HEK293 (cell line): Measurements from ENCODE around the gene BCL2.

Experiments used
- CTCF ChIA-PET: fragments of 350-600 bp; formaldehyde crosslinking; extraction: SDS; loops from one replicate; lab custom pipeline; 2021; ENCODE audit warnings: antibody characterized with exemption; lab: Yijun Ruan, JAX
- POLR2A ChIA-PET: fragments of 300-600 bp; formaldehyde crosslinking; extraction: SDS; loops from one replicate; lab custom pipeline; 2020; ENCODE audit warnings: antibody characterized with exemption, inconsistent platforms; lab: Yijun Ruan, JAX
- H3K27ac ChIP-seq: fragments of 200-500 bp; sonication (Bioruptor generic); 2 replicates; pipeline ENCODE4 v1.5.1; 2014; ENCODE audit warnings: low read depth, low read length, control low read depth, inconsistent platforms; ENCODE audit errors: extremely low read depth
- H3K36me3 ChIP-seq, 2 experiments: fragments of 200-500 bp in 1 of 2; sonication (Bioruptor generic) in 1 of 2; 1 replicate in 1 of 2; 2 replicates in 1 of 2; pipeline ENCODE4 v1.5.1; 2014 to 2017; ENCODE audit warnings: inconsistent platforms in 2 of 2, low read length in 2 of 2; ENCODE audit not compliant: control insufficient read depth in 2 of 2, insufficient read depth in 1 of 2
- H3K4me1 ChIP-seq: fragments of 200-500 bp; sonication (Bioruptor generic); 2 replicates; pipeline ENCODE4 v1.5.1; 2014; ENCODE audit warnings: mild to moderate bottlenecking, low read length, inconsistent platforms; ENCODE audit not compliant: control insufficient read depth, insufficient read depth
- H3K4me3 ChIP-seq: 2 replicates; pipeline ENCODE4 v1.5.1; 2011; ENCODE audit warnings: low read depth, mild to moderate bottlenecking, control low read depth, low read length, moderate library complexity
- H3K9me3 ChIP-seq: fragments of 200-500 bp; sonication (Bioruptor generic); 2 replicates; pipeline ENCODE4 v1.5.1; 2014; ENCODE audit warnings: low read depth, low read length, inconsistent platforms; ENCODE audit not compliant: control insufficient read depth, insufficient read depth
- YY2 ChIP-seq: fragments of 450-650 bp; formaldehyde crosslinking; IDR thresholded peaks from 2 replicates; pipeline ENCODE4 v1.5.1; 2016; ENCODE audit warnings: missing biosample characterization, missing genetic modification characterization
- ZBTB1 ChIP-seq: fragments of 450-650 bp; formaldehyde crosslinking; IDR thresholded peaks from 2 replicates; pipeline ENCODE4 v1.5.1; 2016; ENCODE audit warnings: missing biosample characterization, missing genetic modification characterization
- ZBTB8A ChIP-seq: fragments of 450-650 bp; formaldehyde crosslinking; IDR thresholded peaks from 2 replicates; pipeline ENCODE4 v1.5.1; 2016; ENCODE audit warnings: missing biosample characterization, missing genetic modification characterization
- ZEB2 ChIP-seq: fragments of 450-650 bp; formaldehyde crosslinking; IDR thresholded peaks from 2 replicates; pipeline ENCODE4 v1.5.1; 2016; ENCODE audit warnings: missing biosample characterization, missing genetic modification characterization
- ZFHX2 ChIP-seq: fragments of 450-650 bp; formaldehyde crosslinking; conservative IDR thresholded peaks from 2 replicates; pipeline ENCODE4 v1.5.1; 2016; ENCODE audit warnings: missing biosample characterization, missing genetic modification characterization
- ZNF121 ChIP-seq: fragments of 450-650 bp; formaldehyde crosslinking; IDR thresholded peaks from 2 replicates; pipeline ENCODE4 v1.5.1; 2016; ENCODE audit warnings: missing biosample characterization, missing genetic modification characterization
- ZNF138 ChIP-seq: fragments of 450-650 bp; formaldehyde crosslinking; IDR thresholded peaks from 2 replicates; pipeline ENCODE4 v1.5.1; 2016; ENCODE audit warnings: missing biosample characterization, missing genetic modification characterization, borderline replicate concordance
- ZNF174 ChIP-seq: fragments of 450-650 bp; formaldehyde crosslinking; IDR thresholded peaks from 2 replicates; pipeline ENCODE4 v1.5.0; 2017; ENCODE audit warnings: missing biosample characterization, mild to moderate bottlenecking, missing genetic modification characterization
- ZNF274 ChIP-seq, 2 experiments: fragments of 200-500 bp in 1 of 2; fragments of 450-650 bp in 1 of 2; sonication (Bioruptor generic) in 1 of 2; formaldehyde crosslinking in 1 of 2; IDR thresholded peaks; 2 replicates each; pipeline versions ENCODE4 v1.5.1 to v1.6.1; 2014 to 2016; ENCODE audit warnings: borderline replicate concordance in 1 of 2, inconsistent platforms in 1 of 2, low read length in 1 of 2, missing biosample characterization in 1 of 2, missing genetic modification characterization in 1 of 2
- ZNF292 ChIP-seq: fragments of 450-650 bp; formaldehyde crosslinking; IDR thresholded peaks from 2 replicates; pipeline ENCODE4 v1.5.1; 2016; ENCODE audit warnings: low read depth, missing biosample characterization, missing genetic modification characterization, borderline replicate concordance
- ZNF571 ChIP-seq: fragments of 450-650 bp; formaldehyde crosslinking; IDR thresholded peaks from 2 replicates; pipeline ENCODE4 v1.5.0; 2017; ENCODE audit warnings: missing biosample characterization, missing genetic modification characterization
- ZNF701 ChIP-seq: fragments of 450-650 bp; formaldehyde crosslinking; IDR thresholded peaks from 2 replicates; pipeline ENCODE4 v1.5.1; 2016; ENCODE audit warnings: missing biosample characterization, missing genetic modification characterization
- ZNF777 ChIP-seq: fragments of 450-650 bp; formaldehyde crosslinking; IDR thresholded peaks from 2 replicates; pipeline ENCODE4 v1.5.1; 2017; ENCODE audit warnings: missing biosample characterization, missing genetic modification characterization, borderline replicate concordance
- ZNF791 ChIP-seq: fragments of 450-650 bp; formaldehyde crosslinking; IDR thresholded peaks from 2 replicates; pipeline ENCODE4 v1.5.1; 2016; ENCODE audit warnings: missing biosample characterization, missing genetic modification characterization
- TF ChIP-seq, protein P1 (sequence below): sonication (generic); formaldehyde crosslinking; IDR thresholded peaks from 2 replicates; pipeline ENCODE4 v1.8.1; 2022; ENCODE audit warnings: mild to moderate bottlenecking, moderate library complexity, missing genetic modification reagents
- TF ChIP-seq, protein P2 (sequence below): fragments of 450-650 bp; formaldehyde crosslinking; IDR thresholded peaks from 2 replicates; pipeline ENCODE4 v1.5.1; 2016; ENCODE audit warnings: missing biosample characterization, missing genetic modification characterization
- TF ChIP-seq, protein P3 (sequence below): fragments of 450-650 bp; formaldehyde crosslinking; IDR thresholded peaks from 2 replicates; pipeline ENCODE4 v1.5.1; 2016; ENCODE audit warnings: missing biosample characterization, missing genetic modification characterization
- TF ChIP-seq, protein P4 (sequence below): fragments of 450-650 bp; IDR thresholded peaks from 2 replicates; pipeline ENCODE4 v1.5.1; 2018; ENCODE audit warnings: missing biosample characterization, mild to moderate bottlenecking, missing genetic modification characterization
- TF ChIP-seq, protein P5 (sequence below): fragments of 450-650 bp; formaldehyde crosslinking; IDR thresholded peaks from 2 replicates; pipeline ENCODE4 v1.5.1; 2016; ENCODE audit warnings: missing biosample characterization, missing genetic modification characterization
- TF ChIP-seq, protein P6 (sequence below): fragments of 450-650 bp; formaldehyde crosslinking; IDR thresholded peaks from 2 replicates; pipeline ENCODE4 v1.5.1; 2016; ENCODE audit warnings: missing biosample characterization, missing genetic modification characterization
- TF ChIP-seq, protein P7 (sequence below): fragments of 450-650 bp; formaldehyde crosslinking; IDR thresholded peaks from 2 replicates; pipeline ENCODE4 v1.5.1; 2017; ENCODE audit warnings: missing biosample characterization, missing genetic modification characterization

BCL2 gene

DNA sequence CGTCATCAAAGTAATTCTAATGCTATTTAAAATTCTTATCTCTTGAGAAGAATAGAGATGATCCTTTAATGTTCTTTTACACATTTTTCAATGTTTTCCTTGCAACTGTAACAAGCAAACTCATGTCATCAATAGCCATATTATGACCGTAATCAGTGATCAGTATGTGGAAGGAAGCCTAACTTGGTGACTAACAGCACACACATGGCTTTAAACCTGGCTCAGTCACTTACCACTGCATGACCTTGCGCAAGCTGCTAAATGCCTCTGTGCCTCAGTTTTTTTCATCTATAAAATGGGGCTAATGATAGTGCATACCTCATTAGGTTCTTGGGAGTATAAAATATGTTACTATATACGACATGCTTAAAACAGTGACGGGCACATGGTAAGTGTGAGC lies 149.7 kb downstream of the BCL2 start:
- TF ChIP-seq ZNF777 (no peak), ZNF274 (IDR thresholded peaks at IDR 0.05; ENCODE audit: low read length) (no peak), ZNF274 (tag by site-specific recombination; IDR thresholded peaks at IDR 0.05; ENCODE audit: borderline replicate concordance) (no peak), ZNF791 (tag by site-specific recombination) (no peak), YY2 (tag by site-specific recombination) (no peak), ZBTB1 (tag by site-specific recombination) (no peak), ZEB2 (no peak), ZFHX2 (no peak), ZNF138 (no peak), ZNF121 (tag by site-specific recombination) (no peak)
- TF ChIP-seq, protein P1, sequence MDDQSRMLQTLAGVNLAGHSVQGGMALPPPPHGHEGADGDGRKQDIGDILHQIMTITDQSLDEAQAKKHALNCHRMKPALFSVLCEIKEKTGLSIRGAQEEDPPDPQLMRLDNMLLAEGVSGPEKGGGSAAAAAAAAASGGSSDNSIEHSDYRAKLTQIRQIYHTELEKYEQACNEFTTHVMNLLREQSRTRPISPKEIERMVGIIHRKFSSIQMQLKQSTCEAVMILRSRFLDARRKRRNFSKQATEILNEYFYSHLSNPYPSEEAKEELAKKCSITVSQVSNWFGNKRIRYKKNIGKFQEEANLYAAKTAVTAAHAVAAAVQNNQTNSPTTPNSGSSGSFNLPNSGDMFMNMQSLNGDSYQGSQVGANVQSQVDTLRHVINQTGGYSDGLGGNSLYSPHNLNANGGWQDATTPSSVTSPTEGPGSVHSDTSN: no peak
- TF ChIP-seq, protein P2, sequence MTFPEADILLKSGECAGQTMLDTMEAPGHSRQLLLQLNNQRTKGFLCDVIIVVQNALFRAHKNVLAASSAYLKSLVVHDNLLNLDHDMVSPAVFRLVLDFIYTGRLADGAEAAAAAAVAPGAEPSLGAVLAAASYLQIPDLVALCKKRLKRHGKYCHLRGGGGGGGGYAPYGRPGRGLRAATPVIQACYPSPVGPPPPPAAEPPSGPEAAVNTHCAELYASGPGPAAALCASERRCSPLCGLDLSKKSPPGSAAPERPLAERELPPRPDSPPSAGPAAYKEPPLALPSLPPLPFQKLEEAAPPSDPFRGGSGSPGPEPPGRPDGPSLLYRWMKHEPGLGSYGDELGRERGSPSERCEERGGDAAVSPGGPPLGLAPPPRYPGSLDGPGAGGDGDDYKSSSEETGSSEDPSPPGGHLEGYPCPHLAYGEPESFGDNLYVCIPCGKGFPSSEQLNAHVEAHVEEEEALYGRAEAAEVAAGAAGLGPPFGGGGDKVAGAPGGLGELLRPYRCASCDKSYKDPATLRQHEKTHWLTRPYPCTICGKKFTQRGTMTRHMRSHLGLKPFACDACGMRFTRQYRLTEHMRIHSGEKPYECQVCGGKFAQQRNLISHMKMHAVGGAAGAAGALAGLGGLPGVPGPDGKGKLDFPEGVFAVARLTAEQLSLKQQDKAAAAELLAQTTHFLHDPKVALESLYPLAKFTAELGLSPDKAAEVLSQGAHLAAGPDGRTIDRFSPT (tag by site-specific recombination): no peak
- no peak overlapping the region for H3K4me3 ChIP-seq
- POLR2A ChIA-PET: no interaction called here
- H3K9me3 ChIP-seq: no peaks in the 10 kb centered on the region; the same call in 1 of the 2 replicates
- H3K4me1 ChIP-seq: no peaks in the 10 kb centered on the region
- H3K27ac ChIP-seq: no peak overlapping the region
- no peaks in the 10 kb centered on the region for H3K36me3 ChIP-seq
- CTCF ChIA-PET: no interaction called here

DNA sequence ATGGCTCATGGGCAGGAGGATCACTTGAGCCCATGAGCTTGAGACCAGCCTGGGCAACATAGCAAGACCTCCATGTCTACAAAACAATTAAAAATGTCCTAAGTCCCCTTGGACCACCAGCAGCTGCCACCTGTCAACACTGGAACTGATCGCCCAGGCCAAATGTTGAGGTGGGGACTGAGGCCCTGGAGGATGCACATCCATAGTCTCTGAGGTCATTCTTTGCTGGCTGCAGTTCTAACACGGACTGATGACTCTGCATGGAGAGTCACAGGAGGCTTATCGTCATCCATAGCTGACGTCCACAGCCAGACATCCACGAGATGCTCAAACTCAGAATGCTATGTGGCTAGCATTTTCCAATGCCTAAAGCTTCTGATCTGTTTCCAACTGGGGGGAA lies 151.3 kb downstream of the BCL2 start:
- no peaks in the 10 kb centered on the region for H3K36me3 ChIP-seq
- H3K4me3 ChIP-seq: no peak overlapping the region
- CTCF ChIA-PET: interaction anchor here (0.5 to 0.7 kb wide), 2 partner anchors 134 to 149 kb away, joined by 4 read pairs; no protein-coding TSS in a partner anchor
- H3K4me1 ChIP-seq: no peaks in the 10 kb centered on the region
- no peak overlapping the region for H3K27ac ChIP-seq
- no peaks in the 10 kb centered on the region for H3K9me3 ChIP-seq
- POLR2A ChIA-PET: no interaction called here
- TF ChIP-seq, protein P3, sequence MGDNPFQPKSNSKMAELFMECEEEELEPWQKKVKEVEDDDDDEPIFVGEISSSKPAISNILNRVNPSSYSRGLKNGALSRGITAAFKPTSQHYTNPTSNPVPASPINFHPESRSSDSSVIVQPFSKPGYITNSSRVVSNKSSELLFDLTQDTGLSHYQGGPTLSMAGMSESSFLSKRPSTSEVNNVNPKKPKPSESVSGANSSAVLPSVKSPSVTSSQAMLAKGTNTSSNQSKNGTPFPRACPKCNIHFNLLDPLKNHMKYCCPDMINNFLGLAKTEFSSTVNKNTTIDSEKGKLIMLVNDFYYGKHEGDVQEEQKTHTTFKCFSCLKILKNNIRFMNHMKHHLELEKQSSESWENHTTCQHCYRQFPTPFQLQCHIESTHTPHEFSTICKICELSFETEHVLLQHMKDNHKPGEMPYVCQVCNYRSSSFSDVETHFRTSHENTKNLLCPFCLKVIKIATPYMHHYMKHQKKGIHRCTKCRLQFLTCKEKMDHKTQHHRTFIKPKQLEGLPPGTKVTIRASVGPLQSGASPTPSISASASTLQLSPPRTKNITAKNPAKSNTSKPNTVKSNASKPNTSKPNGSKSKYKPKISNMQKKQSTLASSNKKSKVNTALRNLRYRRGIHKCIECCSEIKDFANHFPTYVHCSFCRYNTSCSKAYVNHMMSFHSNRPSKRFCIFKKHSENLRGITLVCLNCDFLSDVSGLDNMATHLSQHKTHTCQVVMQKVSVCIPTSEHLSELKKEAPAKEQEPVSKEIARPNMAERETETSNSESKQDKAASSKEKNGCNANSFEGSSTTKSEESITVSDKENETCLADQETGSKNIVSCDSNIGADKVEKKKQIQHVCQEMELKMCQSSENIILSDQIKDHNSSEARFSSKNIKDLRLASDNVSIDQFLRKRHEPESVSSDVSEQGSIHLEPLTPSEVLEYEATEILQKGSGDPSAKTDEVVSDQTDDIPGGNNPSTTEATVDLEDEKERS (tag by site-specific recombination): no peak
- TF ChIP-seq, protein P4, sequence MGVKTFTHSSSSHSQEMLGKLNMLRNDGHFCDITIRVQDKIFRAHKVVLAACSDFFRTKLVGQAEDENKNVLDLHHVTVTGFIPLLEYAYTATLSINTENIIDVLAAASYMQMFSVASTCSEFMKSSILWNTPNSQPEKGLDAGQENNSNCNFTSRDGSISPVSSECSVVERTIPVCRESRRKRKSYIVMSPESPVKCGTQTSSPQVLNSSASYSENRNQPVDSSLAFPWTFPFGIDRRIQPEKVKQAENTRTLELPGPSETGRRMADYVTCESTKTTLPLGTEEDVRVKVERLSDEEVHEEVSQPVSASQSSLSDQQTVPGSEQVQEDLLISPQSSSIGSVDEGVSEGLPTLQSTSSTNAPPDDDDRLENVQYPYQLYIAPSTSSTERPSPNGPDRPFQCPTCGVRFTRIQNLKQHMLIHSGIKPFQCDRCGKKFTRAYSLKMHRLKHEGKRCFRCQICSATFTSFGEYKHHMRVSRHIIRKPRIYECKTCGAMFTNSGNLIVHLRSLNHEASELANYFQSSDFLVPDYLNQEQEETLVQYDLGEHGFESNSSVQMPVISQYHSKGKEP (tag by site-specific recombination): no peak
- TF ChIP-seq ZNF174 (tag by site-specific recombination) (no peak), ZNF701 (tag by site-specific recombination) (no peak), ZBTB8A (no peak), ZNF571 (tag by site-specific recombination) (no peak), ZNF121 (tag by site-specific recombination) (no peak), ZNF292 (tag by site-specific recombination) (no peak)
- TF ChIP-seq, protein P5, sequence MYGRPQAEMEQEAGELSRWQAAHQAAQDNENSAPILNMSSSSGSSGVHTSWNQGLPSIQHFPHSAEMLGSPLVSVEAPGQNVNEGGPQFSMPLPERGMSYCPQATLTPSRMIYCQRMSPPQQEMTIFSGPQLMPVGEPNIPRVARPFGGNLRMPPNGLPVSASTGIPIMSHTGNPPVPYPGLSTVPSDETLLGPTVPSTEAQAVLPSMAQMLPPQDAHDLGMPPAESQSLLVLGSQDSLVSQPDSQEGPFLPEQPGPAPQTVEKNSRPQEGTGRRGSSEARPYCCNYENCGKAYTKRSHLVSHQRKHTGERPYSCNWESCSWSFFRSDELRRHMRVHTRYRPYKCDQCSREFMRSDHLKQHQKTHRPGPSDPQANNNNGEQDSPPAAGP (tag by site-specific recombination): no peak
- TF ChIP-seq, protein P6, sequence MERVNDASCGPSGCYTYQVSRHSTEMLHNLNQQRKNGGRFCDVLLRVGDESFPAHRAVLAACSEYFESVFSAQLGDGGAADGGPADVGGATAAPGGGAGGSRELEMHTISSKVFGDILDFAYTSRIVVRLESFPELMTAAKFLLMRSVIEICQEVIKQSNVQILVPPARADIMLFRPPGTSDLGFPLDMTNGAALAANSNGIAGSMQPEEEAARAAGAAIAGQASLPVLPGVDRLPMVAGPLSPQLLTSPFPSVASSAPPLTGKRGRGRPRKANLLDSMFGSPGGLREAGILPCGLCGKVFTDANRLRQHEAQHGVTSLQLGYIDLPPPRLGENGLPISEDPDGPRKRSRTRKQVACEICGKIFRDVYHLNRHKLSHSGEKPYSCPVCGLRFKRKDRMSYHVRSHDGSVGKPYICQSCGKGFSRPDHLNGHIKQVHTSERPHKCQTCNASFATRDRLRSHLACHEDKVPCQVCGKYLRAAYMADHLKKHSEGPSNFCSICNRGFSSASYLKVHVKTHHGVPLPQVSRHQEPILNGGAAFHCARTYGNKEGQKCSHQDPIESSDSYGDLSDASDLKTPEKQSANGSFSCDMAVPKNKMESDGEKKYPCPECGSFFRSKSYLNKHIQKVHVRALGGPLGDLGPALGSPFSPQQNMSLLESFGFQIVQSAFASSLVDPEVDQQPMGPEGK (tag by site-specific recombination): no peak
- TF ChIP-seq, protein P7, sequence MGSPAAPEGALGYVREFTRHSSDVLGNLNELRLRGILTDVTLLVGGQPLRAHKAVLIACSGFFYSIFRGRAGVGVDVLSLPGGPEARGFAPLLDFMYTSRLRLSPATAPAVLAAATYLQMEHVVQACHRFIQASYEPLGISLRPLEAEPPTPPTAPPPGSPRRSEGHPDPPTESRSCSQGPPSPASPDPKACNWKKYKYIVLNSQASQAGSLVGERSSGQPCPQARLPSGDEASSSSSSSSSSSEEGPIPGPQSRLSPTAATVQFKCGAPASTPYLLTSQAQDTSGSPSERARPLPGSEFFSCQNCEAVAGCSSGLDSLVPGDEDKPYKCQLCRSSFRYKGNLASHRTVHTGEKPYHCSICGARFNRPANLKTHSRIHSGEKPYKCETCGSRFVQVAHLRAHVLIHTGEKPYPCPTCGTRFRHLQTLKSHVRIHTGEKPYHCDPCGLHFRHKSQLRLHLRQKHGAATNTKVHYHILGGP (tag by site-specific recombination): no peak
